GM12872 (cell line): ENCODE results near the gene NXPH1.

ENCODE experiments used
- CTCF ChIP-seq: IDR thresholded peaks from 3 replicates; pipeline ENCODE4 v1.5.1; 2011; ENCODE audit warnings: low read depth, mild to moderate bottlenecking, low read length, moderate library complexity; ENCODE audit not compliant: insufficient read depth

Gene NXPH1

GRCh38 chr7:8549046-8549445 is 115.6 kb downstream of the NXPH1 start:
- no peak for TF ChIP-seq CTCF

GRCh38 chr7:8560501-8560900 is 127.1 kb downstream of the NXPH1 start:
- no peak for TF ChIP-seq CTCF

- no peak for TF ChIP-seq CTCF
Measured at GRCh38 chr7:8561449-8561848, 128.0 kb downstream of the NXPH1 start.

- no peak for TF ChIP-seq CTCF
Measured at GRCh38 chr7:8564281-8564680, 130.9 kb downstream of the NXPH1 start.

GRCh38 chr7:8566016-8566415 is 132.6 kb downstream of the NXPH1 start:
- TF ChIP-seq CTCF = no peak

GRCh38 chr7:8567626-8568025 is 134.2 kb downstream of the NXPH1 start:
- TF ChIP-seq CTCF = no peak

GRCh38 chr7:8579661-8580194 is 146.3 kb downstream of the NXPH1 start:
- no peak for TF ChIP-seq CTCF
